ENCODE data around the gene SLC24A3. TPM values are rescaled to one million over a fixed set of nuclear protein-coding genes. Genes with fewer than 3 reads are reported as not detected.

Gene SLC24A3
- polyA plus RNA-seq, 1 donor (not counting 4 experiments of a cell fraction or from before 2014, with no cell fraction given) = 0.17 TPM

DNA sequence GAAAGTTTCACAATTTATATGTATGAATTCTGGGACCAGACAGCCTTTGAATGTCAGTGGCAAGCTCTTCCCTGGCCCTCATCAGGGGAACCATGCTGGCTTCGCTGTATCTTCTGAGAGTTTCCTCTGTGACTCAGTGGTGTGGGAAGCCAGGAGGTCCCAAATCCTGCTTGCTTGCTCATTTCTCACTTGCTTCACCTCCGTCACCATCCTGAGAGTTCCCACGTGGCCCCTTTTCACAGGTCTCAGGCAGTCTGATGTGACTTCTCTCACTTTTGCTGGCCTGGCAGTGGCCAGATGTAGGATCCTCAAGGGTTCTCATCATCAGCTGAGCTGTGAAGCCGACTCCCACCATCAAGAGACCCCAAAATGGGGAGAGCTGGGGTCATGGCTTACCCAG is 517.2 kb downstream of the SLC24A3 start:
- no peak overlapping the region for H3K9ac ChIP-seq (ENCODE audit: control insufficient read depth, extremely low read depth, insufficient read depth, low read length)
- no peak overlapping the region for H3K4me2 ChIP-seq (ENCODE audit: control insufficient read depth, extremely low read depth, insufficient read depth, low read depth, low read length)
- H4K20me1 ChIP-seq (ENCODE audit: control insufficient read depth, extremely low read depth, insufficient read depth, low read length) = no peaks in the 10 kb centered on the region
- no peak overlapping the region for H3K4me3 ChIP-seq (ENCODE audit: control insufficient read depth in 2 of 3, extremely low read depth in 1 of 3, insufficient read depth in 2 of 3, low read depth in 1 of 3, low read length in 3 of 3)
- no peaks in the 10 kb centered on the region for H3K9me1 ChIP-seq (ENCODE audit: control insufficient read depth, extremely low read depth, insufficient read depth, low read length)
- FAIRE-seq (no peak), DNase-seq (ENCODE audit: low read depth, low spot score) (no peak)
- TF ChIP-seq CTCF (optimal IDR thresholded peaks at IDR 0.05 in 1 of 3, IDR thresholded peaks at IDR 0.05 in 1 of 3, conservative IDR thresholded peaks at IDR 0.05 in 1 of 3; ENCODE audit: extremely low read depth in 1 of 3, insufficient read depth in 2 of 3, low read length in 3 of 3) (no peak), EZH2 (IDR thresholded peaks at IDR 0.05; ENCODE audit: low read length) (no peak)
- dilution Hi-C loops (cut with MboI; ENCODE audit: extremely low pct_ligation_motif_present, low sequenced_read_pairs) = no loop called here
- no peak overlapping the region for H3K27ac ChIP-seq (ENCODE audit: control insufficient read depth, insufficient read depth, low read length)
- H3K36me3 ChIP-seq (ENCODE audit: control insufficient read depth in 2 of 2, extremely low read depth in 1 of 2, insufficient read depth in 2 of 2, low read length in 2 of 2) = no peaks in the 10 kb centered on the region
- H2AFZ ChIP-seq (ENCODE audit: control insufficient read depth, low read length) = no peak overlapping the region
- H3K27me3 ChIP-seq (ENCODE audit: control insufficient read depth, extremely low read depth, insufficient read depth, low read length) = no peaks in the 10 kb centered on the region
- H3K9me3 ChIP-seq (ENCODE audit: control insufficient read depth, low read depth, low read length) = no peaks in the 10 kb centered on the region
- H3K4me1 ChIP-seq (ENCODE audit: control insufficient read depth, extremely low read depth, insufficient read depth, low read length) = peaks cover 5% of the 10 kb centered on the region
- no peaks in the 10 kb centered on the region for H3K79me2 ChIP-seq (ENCODE audit: control insufficient read depth, insufficient read depth, low read length)

DNA sequence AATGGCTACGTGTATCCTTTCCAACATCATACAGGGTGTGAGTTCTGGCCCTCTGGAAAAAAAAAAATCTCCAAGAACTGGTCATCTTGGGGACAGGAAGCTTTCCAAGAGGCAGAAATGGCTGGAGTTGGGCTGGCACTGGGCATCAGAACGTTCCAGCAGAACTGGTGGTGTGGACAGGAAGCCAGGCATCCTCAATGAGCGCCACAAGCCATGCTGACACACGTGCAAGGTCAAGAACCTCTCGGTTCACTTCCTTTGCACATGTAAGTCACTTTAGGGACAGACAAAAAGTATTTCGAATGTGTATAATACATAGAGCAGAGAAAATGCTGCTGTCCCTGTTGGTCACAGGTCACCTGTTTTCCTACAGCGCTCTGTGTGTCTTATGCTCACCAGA is 518.3 kb downstream of the SLC24A3 start:
- no peak for DNase-seq (ENCODE audit: low read depth, low spot score)
- Histone ChIP-seq H3K79me2 (ENCODE audit: control insufficient read depth, insufficient read depth, low read length) (no peaks in the 10 kb centered on the region), H4K20me1 (ENCODE audit: control insufficient read depth, extremely low read depth, insufficient read depth, low read length) (no peaks in the 10 kb centered on the region), H3K4me3 (ENCODE audit: control insufficient read depth in 2 of 3, extremely low read depth in 1 of 3, insufficient read depth in 2 of 3, low read depth in 1 of 3, low read length in 3 of 3) (no peak overlapping the region), H3K9me3 (ENCODE audit: control insufficient read depth, low read depth, low read length) (no peaks in the 10 kb centered on the region), H3K36me3 (ENCODE audit: control insufficient read depth in 2 of 2, extremely low read depth in 1 of 2, insufficient read depth in 2 of 2, low read length in 2 of 2) (no peaks in the 10 kb centered on the region), H3K4me2 (ENCODE audit: control insufficient read depth, extremely low read depth, insufficient read depth, low read depth, low read length) (no peak overlapping the region), H3K27me3 (ENCODE audit: control insufficient read depth, extremely low read depth, insufficient read depth, low read length) (no peaks in the 10 kb centered on the region), H3K27ac (ENCODE audit: control insufficient read depth, insufficient read depth, low read length) (no peak overlapping the region), H3K9me1 (ENCODE audit: control insufficient read depth, extremely low read depth, insufficient read depth, low read length) (no peaks in the 10 kb centered on the region), H2AFZ (ENCODE audit: control insufficient read depth, low read length) (no peak overlapping the region), H3K9ac (ENCODE audit: control insufficient read depth, extremely low read depth, insufficient read depth, low read length) (no peak overlapping the region), H3K4me1 (ENCODE audit: control insufficient read depth, extremely low read depth, insufficient read depth, low read length) (peaks cover 13% of the 10 kb centered on the region)
- TF ChIP-seq EZH2 (IDR thresholded peaks at IDR 0.05; ENCODE audit: low read length) = no peak
- no peak for TF ChIP-seq CTCF (optimal IDR thresholded peaks at IDR 0.05 in 1 of 3, IDR thresholded peaks at IDR 0.05 in 1 of 3, conservative IDR thresholded peaks at IDR 0.05 in 1 of 3; ENCODE audit: extremely low read depth in 1 of 3, insufficient read depth in 2 of 3, low read length in 3 of 3)
- dilution Hi-C loops (cut with MboI; ENCODE audit: extremely low pct_ligation_motif_present, low sequenced_read_pairs) = no loop called here
- no peak for FAIRE-seq
